A673 (cell line): ENCODE measurements around the gene PLXNA3. TPM values are rescaled to one million over a fixed set of nuclear protein-coding genes. Genes with fewer than 3 reads are reported as not detected.

Source experiments
- BruUV-seq: library from RNA; stranded (reverse); fragments of 400-500 nt; replicated peaks from 2 replicates; lab custom pipeline; 2021; lab: Mats Ljungman, UMichigan
- CTCF ChIA-PET: fragments of 300-600 bp; sonication (Branson Sonifier 250); formaldehyde crosslinking; loops from one replicate; lab custom pipeline; 2022; ENCODE audit warnings: antibody characterized with exemption; lab: Charles Lee
- POLR2A ChIA-PET: fragments of 300-600 bp; sonication (Branson Sonifier 250); formaldehyde crosslinking; loops from one replicate; lab custom pipeline; 2022; ENCODE audit warnings: antibody characterized with exemption; ENCODE audit not compliant: low non-redundant PET; lab: Charles Lee
- DNase-seq: peaks from one replicate; pipeline ENCODE4 v3.0.0-alpha.2; 2015; ENCODE audit warnings: low spot score
- H3K27ac ChIP-seq: fragments of 200-600 bp; sonication (generic); 2 replicates; pipeline ENCODE4 v1.5.1; 2016; ENCODE audit warnings: mixed run types, low read depth, mild to moderate bottlenecking, mixed read lengths, antibody characterized with exemption, low read length; ENCODE audit not compliant: poor library complexity, severe bottlenecking
- H3K27me3 ChIP-seq: fragments of 200-600 bp; sonication (generic); replicated peaks from 2 replicates; pipeline ENCODE4 v1.6.1; 2017; ENCODE audit warnings: mixed run types, low read depth, mild to moderate bottlenecking, mixed read lengths, antibody characterized with exemption, low read length; ENCODE audit not compliant: insufficient read depth, poor library complexity
- H3K36me3 ChIP-seq: fragments of 200-600 bp; sonication (generic); 2 replicates; pipeline ENCODE4 v1.6.1; 2016; ENCODE audit warnings: mixed run types, mild to moderate bottlenecking, mixed read lengths, antibody characterized with exemption, low read length; ENCODE audit not compliant: insufficient read depth, poor library complexity, severe bottlenecking
- H3K4me1 ChIP-seq: fragments of 200-600 bp; sonication (generic); 2 replicates; pipeline ENCODE4 v1.6.1; 2017; ENCODE audit warnings: mixed run types, mild to moderate bottlenecking, mixed read lengths, antibody characterized with exemption, low read length; ENCODE audit not compliant: insufficient read depth, poor library complexity, severe bottlenecking
- H3K4me3 ChIP-seq: fragments of 200-600 bp; sonication (generic); 2 replicates; pipeline ENCODE4 v1.5.1; 2016; ENCODE audit warnings: low read depth, mixed run types, mild to moderate bottlenecking, mixed read lengths, low read length; ENCODE audit not compliant: poor library complexity, severe bottlenecking
- H3K9me3 ChIP-seq: fragments of 200-600 bp; sonication (generic); 2 replicates; pipeline ENCODE4 v1.6.1; 2016; ENCODE audit warnings: mixed run types, low read depth, mild to moderate bottlenecking, mixed read lengths, antibody characterized with exemption, low read length; ENCODE audit not compliant: poor library complexity, severe bottlenecking
- EZH2 ChIP-seq: fragments of 200-600 bp; sonication (generic); IDR thresholded peaks from 2 replicates; pipeline ENCODE4 v1.6.1; 2017; ENCODE audit warnings: borderline replicate concordance, low read depth, mild to moderate bottlenecking, mixed read lengths, antibody characterized with exemption, low read length; ENCODE audit not compliant: poor library complexity, severe bottlenecking
- intact Hi-C: fragments of 100-400 bp; cut with micrococcal nuclease; formaldehyde crosslinking; loops from one replicate; pipeline ENCODE4 v1.10.0; 2022; ENCODE audit not compliant: unreplicated experiment
- total RNA-seq: library from RNA; stranded (reverse); gene quantifications from 2 replicates; pipeline ENCODE4 v1.2.3, GENCODE V29; 2021
- TF ChIP-seq, protein P1 (sequence below): fragments of 300-800, 200-600 bp; sonication (generic); conservative IDR thresholded peaks from 2 replicates; pipeline ENCODE4 v1.5.1; 2017; ENCODE audit warnings: low read depth, mild to moderate bottlenecking, antibody characterized with exemption, low read length, moderate library complexity, mixed read lengths

Gene PLXNA3
- total RNA-seq, 1 experiment from 2014 or later = 54.6 TPM

DNA sequence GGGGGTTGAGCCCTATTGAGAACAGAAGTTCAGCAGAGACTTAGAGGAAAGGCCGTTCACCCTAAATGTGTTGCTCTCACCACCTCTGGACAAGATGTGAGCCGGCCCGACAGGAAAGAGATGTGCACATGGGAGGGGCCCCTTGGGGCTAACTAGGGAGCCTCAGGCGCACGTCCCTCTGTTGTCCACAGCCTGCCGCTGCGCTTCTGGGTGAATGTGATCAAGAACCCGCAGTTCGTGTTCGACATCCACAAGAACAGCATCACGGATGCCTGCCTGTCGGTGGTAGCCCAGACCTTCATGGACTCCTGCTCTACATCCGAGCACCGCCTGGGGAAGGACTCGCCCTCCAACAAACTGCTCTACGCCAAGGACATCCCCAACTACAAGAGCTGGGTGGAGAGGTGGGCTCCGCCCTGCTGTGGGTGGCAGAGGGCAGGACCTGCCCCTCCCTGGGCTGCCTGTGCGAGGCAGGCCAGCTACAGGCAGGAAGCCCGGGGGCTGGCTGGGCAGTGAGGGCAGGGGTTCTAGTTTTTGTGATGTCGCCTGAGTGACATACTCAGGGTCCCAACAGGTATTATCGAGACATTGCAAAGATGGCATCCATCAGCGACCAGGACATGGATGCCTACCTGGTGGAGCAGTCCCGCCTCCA, 13.0 kb downstream of the PLXNA3 start:
- POLR2A ChIA-PET = no interaction called here
- H3K4me1 ChIP-seq = no peaks in the 10 kb centered on the region
- intact Hi-C loops = no loop called here
- no TSS peak for BruUV-seq
- H3K36me3 ChIP-seq = peaks cover 5% of the 10 kb centered on the region
- H3K4me3 ChIP-seq = no peak overlapping the region
- no peak for DNase-seq
- CTCF ChIA-PET = no interaction called here
- no peaks in the 10 kb centered on the region for H3K9me3 ChIP-seq
- no peak overlapping the region for H3K27ac ChIP-seq
- TF ChIP-seq, protein P1, sequence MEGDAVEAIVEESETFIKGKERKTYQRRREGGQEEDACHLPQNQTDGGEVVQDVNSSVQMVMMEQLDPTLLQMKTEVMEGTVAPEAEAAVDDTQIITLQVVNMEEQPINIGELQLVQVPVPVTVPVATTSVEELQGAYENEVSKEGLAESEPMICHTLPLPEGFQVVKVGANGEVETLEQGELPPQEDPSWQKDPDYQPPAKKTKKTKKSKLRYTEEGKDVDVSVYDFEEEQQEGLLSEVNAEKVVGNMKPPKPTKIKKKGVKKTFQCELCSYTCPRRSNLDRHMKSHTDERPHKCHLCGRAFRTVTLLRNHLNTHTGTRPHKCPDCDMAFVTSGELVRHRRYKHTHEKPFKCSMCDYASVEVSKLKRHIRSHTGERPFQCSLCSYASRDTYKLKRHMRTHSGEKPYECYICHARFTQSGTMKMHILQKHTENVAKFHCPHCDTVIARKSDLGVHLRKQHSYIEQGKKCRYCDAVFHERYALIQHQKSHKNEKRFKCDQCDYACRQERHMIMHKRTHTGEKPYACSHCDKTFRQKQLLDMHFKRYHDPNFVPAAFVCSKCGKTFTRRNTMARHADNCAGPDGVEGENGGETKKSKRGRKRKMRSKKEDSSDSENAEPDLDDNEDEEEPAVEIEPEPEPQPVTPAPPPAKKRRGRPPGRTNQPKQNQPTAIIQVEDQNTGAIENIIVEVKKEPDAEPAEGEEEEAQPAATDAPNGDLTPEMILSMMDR = no peak
- H3K27me3 ChIP-seq = no peaks in the 10 kb centered on the region

DNA sequence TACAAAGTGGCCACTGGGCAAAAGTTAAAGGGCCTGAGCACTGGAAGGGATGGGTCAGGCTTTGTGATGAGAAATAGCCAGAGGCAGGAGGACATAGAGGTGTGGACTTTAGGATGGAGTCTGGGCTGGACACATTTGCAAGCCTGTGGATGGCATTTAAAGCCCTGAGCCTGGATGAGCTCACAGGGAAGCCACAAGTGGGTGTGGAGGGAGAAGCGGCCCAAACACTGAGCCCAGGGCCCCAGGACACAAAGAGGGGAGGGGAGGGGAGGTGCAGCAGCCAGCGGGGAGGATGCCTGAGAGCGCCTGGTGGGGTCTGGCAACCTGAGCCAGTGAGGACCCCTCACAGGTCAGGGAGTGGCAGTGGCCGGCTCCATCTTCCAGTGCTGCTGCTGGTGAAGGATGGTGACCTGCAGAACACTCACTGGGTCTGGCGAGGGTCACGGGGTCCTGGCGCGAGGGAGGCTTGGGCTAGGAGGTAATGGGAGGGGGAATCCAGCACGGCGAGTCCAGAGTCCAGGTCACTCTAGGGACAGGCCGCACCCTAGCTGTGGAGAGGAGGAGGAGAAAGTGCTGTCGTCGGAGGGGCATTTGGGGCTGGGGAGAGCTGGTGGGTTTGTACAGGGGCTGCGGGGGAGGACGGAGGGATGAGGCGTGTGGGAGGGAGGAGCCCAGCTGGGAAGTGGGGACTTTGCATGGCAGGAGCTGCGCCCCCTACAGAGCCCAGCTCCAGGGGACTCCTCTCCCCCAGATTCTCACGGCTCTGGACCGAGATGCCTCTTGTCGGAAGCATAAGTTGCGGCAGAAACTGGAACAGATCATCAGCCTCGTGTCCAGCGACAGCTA, 14.0 kb downstream of the PLXNA3 start:
- ChIA-PET POLR2A (no interaction called here), CTCF (no interaction called here)
- Histone ChIP-seq H3K27ac (no peak overlapping the region), H3K9me3 (no peaks in the 10 kb centered on the region), H3K4me3 (no peak overlapping the region), H3K4me1 (no peaks in the 10 kb centered on the region), H3K36me3 (peaks cover 5% of the 10 kb centered on the region), H3K27me3 (no peaks in the 10 kb centered on the region)
- no TSS peak for BruUV-seq
- no peak for DNase-seq
- intact Hi-C loops = no loop called here
- TF ChIP-seq, protein P1 = no peak
- TF ChIP-seq EZH2 = no peak

DNA sequence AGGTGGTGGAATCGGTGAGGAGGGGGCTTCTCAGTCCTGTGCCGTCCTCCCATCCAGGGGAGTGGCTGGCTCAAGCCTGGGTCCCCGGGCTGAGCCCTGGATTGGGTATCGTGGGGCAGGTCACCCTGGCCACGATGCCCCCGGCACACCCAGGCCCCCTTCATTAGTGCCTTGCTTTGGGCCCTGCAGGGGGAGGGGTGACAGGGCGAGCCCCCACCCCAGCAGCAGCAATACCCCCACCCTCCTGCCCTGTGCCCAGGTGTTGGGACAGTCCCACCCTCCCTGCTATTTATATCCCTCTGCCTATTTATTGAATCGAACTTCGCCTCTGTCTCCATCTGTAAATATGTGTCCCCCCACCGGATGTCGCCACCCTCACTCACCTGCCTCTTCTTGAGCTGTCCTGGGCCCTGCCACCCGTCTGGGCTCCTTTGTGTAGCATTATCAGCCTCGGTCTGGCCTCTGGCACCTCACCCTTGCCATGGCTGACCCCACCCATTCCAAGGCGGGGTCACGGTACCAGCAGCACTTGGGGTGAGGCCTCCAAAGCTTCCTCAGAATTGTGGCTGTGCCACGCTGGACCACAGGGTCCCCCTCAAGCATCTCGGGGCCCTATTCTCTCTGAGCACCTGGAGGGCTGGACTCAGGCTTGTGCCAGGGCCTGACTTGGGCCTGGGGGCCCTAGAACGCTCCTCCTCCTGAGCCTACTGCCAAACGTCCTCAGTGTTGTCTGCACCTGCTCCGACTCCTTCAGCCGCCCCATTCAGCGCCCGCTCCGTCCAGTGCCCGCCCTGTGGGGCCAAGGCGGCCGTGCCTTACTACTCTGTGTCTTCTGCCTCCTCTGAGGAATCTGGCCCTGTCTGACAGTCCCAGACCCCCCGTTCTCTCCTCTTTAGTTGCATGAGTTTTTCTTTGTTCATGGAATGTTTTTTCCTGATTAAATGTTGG, 14.9 kb downstream of the PLXNA3 start:
- no TSS peak for BruUV-seq
- Histone ChIP-seq H3K27me3 (no peaks in the 10 kb centered on the region), H3K4me3 (no peak overlapping the region), H3K9me3 (no peaks in the 10 kb centered on the region), H3K36me3 (peaks cover 5% of the 10 kb centered on the region), H3K27ac (no peak overlapping the region), H3K4me1 (no peaks in the 10 kb centered on the region)
- no peak for DNase-seq
- TF ChIP-seq EZH2 = no peak
- TF ChIP-seq, protein P1 = no peak
- ChIA-PET POLR2A (no interaction called here), CTCF (no interaction called here)
- intact Hi-C loops = no loop called here
